ENCODE measurements around the gene APBB2. TPM values are rescaled to one million over a fixed set of nuclear protein-coding genes. Genes with fewer than 3 reads are reported as not detected.

APBB2 gene
- total and polyA plus RNA-seq, 2 experiments from 2014 or later: 35.8 to 74.8 TPM

- H3K27ac Mint-ChIP-seq: no peak overlapping the region
- no peak for ATAC-seq
Observed at GRCh38 chr4:41069257-41069656, 145.1 kb downstream of the APBB2 start.

More at GRCh38 chr4:41069257-41069656, 145.1 kb downstream of the APBB2 start:
- peaks cover 3% of the 10 kb centered on the region; the same call in 1 of the 2 replicates for H3K79me2 ChIP-seq (replicated peaks; ENCODE audit: insufficient read depth)
- peak overlapping the region; percentile 45 for H3K27ac ChIP-seq (ENCODE audit: low read depth)
- peaks cover 29% of the 10 kb centered on the region for H3K4me1 ChIP-seq (ENCODE audit: insufficient read depth)
- DNase-seq (ENCODE audit: low spot score): no peak
- no peaks in the 10 kb centered on the region for H3K36me3 ChIP-seq (ENCODE audit: insufficient read depth)
- H3K4me2 ChIP-seq: peak overlapping the region; percentile 17; the same call in 1 of the 2 replicates
- Mint-ChIP-seq H3K36me3 (ENCODE audit: low read depth) (no peaks in the 10 kb centered on the region), H3K4me3 (no peak overlapping the region), H3K9me3 (no peaks in the 10 kb centered on the region), H3K27me3 (ENCODE audit: insufficient read depth, low read depth, poor library complexity) (no peaks in the 10 kb centered on the region), H3K4me1 (peaks cover 40% of the 10 kb centered on the region)
- H3K27me3 ChIP-seq (ENCODE audit: insufficient read depth): no peaks in the 10 kb centered on the region
- no peaks in the 10 kb centered on the region for H3K9me2 ChIP-seq (ENCODE audit: insufficient read depth)
- no peaks in the 10 kb centered on the region for H4K20me1 ChIP-seq (replicated peaks; ENCODE audit: insufficient read depth)
- H3F3A ChIP-seq (replicated peaks; ENCODE audit: low read depth): no peaks in the 10 kb centered on the region
- H2AFZ ChIP-seq: no peak overlapping the region
- no peak overlapping the region for H3K4me3 ChIP-seq
- TF ChIP-seq EZH2phosphoT487 (IDR thresholded peaks at IDR 0.05; ENCODE audit: unreplicated experiment): no peak
- TF ChIP-seq, protein P1, sequence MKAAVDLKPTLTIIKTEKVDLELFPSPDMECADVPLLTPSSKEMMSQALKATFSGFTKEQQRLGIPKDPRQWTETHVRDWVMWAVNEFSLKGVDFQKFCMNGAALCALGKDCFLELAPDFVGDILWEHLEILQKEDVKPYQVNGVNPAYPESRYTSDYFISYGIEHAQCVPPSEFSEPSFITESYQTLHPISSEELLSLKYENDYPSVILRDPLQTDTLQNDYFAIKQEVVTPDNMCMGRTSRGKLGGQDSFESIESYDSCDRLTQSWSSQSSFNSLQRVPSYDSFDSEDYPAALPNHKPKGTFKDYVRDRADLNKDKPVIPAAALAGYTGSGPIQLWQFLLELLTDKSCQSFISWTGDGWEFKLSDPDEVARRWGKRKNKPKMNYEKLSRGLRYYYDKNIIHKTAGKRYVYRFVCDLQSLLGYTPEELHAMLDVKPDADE (IDR thresholded peaks at IDR 0.05): no peak
- no peak for TF ChIP-seq NANOG (IDR thresholded peaks at IDR 0.05; ENCODE audit: borderline replicate concordance)
- TF ChIP-seq CTCF (conservative IDR thresholded peaks at IDR 0.05; ENCODE audit: low read depth in 2 of 2): no peak
- TF ChIP-seq ZNF114 (CRISPR knock-in tag; IDR thresholded peaks at IDR 0.05): no peak
- TF ChIP-seq CREB1 (CRISPR knock-in tag; IDR thresholded peaks at IDR 0.05; ENCODE audit: low read depth): no peak
- no peak for TF ChIP-seq ZNF331 (CRISPR knock-in tag; IDR thresholded peaks at IDR 0.05; ENCODE audit: low read depth)
- no peak for TF ChIP-seq ZNF462 (CRISPR knock-in tag; IDR thresholded peaks at IDR 0.05)
- TF ChIP-seq JUNB (IDR thresholded peaks at IDR 0.05; ENCODE audit: unreplicated experiment): no peak
- no peak for TF ChIP-seq EZH2 (IDR thresholded peaks at IDR 0.05; ENCODE audit: low read depth, unreplicated experiment)
- TF ChIP-seq STAT1 (IDR thresholded peaks at IDR 0.05; ENCODE audit: unreplicated experiment): no peak
- no peak for TF ChIP-seq POLR2AphosphoS5 (IDR thresholded peaks at IDR 0.05; ENCODE audit: low read depth)
- no peak for TF ChIP-seq REST (IDR thresholded peaks at IDR 0.05; ENCODE audit: unreplicated experiment)
